Astrocyte of the cerebellum (primary cell): ENCODE data around the gene THAP10.
"Not testable (repeated sequence)": the region's sequence is repeated elsewhere in the genome, so short reads cannot be mapped to it uniquely, and the experiment has no call there.

Experiments used
- DNase-seq: peaks from one replicate; pipeline ENCODE4 v3.0.0-alpha.2; 2011; ENCODE audit warnings: low read depth
- H3K4me3 ChIP-seq: 2 replicates; pipeline ENCODE4 v1.5.1; 2011; ENCODE audit warnings: mild to moderate bottlenecking, low read depth, low read length, moderate library complexity
- in situ Hi-C: cut with HindIII; loops from 2 replicates; pipeline ENCODE4 v1.10.0; 2017; ENCODE audit warnings: low sequenced_read_pairs
- TF ChIP-seq, protein P1 (sequence below): IDR thresholded peaks from 2 replicates; pipeline ENCODE4 v1.5.1; 2012; ENCODE audit warnings: low read length, low read depth, moderate library complexity, mild to moderate bottlenecking; ENCODE audit errors: missing control alignments

THAP10 gene

DNA sequence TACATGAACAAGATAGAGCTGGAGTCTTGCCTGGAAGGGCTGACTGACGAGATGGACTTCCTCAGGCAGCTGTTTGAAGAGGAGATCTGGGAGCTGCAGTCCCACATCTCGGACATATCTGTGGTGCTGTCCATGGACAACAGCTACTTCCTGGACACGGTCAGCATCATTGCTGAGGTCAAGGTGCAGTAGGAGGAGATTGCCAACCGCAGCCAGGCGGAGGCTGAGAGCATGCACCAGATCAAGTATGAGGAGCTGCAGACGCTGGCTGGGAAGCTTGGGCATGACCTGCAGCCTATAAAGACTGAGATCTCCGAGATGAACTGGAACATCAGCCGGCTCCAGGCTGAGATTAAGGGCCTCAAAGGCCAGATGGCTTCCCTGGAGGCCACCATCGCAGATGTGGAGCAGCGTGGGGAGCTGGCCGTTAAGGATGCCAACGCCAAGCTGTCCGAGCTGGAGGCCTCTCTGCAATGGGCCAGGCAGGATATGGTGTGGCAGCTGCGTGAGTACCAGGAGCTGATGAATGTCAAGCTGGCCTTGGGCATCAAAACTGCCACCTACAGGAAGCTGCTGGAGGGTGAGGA, 32.8 kb downstream of the THAP10 start:
- no peak overlapping the region for H3K4me3 ChIP-seq
- no peak for DNase-seq
- in situ Hi-C loops, result no loop called here
- TF ChIP-seq, protein P1, sequence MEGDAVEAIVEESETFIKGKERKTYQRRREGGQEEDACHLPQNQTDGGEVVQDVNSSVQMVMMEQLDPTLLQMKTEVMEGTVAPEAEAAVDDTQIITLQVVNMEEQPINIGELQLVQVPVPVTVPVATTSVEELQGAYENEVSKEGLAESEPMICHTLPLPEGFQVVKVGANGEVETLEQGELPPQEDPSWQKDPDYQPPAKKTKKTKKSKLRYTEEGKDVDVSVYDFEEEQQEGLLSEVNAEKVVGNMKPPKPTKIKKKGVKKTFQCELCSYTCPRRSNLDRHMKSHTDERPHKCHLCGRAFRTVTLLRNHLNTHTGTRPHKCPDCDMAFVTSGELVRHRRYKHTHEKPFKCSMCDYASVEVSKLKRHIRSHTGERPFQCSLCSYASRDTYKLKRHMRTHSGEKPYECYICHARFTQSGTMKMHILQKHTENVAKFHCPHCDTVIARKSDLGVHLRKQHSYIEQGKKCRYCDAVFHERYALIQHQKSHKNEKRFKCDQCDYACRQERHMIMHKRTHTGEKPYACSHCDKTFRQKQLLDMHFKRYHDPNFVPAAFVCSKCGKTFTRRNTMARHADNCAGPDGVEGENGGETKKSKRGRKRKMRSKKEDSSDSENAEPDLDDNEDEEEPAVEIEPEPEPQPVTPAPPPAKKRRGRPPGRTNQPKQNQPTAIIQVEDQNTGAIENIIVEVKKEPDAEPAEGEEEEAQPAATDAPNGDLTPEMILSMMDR, result no peak

DNA sequence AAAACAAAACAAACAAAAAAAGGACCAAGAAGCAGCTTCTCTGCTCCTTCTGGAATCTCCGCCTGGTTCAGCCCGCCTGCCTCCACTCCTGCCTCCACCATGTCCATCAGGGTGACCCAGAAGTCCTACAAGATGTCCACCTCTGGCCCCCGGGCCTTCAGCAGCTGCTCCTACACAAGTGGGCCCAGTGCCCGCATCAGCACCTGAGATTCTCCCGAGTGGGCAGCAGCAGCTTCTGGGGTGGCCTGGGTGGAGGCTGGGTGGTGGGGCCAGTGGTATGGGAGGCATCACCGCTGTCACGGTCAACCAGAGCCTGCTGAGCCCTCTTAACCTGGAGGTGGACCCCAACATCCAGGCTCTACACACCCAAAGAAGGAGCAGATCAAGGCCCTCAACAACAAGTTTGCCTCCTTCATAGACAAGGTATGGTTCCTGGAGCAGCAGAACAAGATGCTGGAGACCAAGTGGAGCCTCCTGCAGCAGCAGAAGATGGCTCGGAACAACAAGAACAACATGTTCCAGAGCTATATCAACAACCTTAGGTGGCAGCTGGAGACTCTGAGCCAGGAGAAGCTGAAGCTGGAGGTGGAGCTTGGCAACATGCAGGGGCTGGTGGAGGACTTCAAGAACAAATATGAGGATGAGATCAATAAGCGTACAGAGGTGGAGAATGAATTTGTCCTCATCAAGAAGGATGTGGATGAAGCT, 33.5 kb downstream of the THAP10 start:
- in situ Hi-C loops, DNase-seq, H3K4me3 ChIP-seq: not testable (repeated sequence)

DNA sequence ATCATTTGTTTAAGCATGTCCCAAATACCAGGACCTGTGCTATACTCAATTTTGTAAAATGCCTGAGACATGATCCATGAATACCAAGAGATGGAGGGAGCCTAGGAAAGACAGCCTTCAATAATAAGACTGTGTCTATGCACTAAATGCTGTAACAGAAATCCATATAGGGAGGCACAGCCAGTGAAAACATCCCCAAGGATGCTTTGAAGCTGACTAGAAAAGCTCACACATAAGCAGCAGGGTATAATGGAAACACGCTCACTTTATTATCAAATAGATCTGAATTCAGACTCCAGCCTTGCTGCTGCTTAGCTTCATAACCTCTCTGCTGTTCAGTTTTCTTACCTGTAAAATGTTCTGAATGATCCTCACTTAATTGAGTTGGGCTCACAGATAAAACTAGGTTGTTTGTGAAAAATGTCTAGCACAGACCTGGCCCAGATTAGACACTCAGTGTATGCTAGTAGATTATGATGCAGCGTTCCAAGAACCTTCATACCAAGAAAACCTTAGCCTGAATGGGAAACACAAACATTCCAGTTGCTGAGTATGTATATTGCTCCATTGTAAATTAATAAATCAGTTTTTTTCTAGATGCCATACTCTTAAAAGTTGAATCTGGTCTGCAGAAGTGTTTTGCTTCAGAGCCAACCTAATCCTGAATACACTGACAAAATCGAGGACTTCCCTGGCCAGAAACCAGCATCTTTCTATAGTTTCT, 34.5 kb downstream of the THAP10 start:
- DNase-seq, result no peak
- in situ Hi-C loops, result no loop called here
- TF ChIP-seq, protein P1, result no peak
- no peak overlapping the region for H3K4me3 ChIP-seq

DNA sequence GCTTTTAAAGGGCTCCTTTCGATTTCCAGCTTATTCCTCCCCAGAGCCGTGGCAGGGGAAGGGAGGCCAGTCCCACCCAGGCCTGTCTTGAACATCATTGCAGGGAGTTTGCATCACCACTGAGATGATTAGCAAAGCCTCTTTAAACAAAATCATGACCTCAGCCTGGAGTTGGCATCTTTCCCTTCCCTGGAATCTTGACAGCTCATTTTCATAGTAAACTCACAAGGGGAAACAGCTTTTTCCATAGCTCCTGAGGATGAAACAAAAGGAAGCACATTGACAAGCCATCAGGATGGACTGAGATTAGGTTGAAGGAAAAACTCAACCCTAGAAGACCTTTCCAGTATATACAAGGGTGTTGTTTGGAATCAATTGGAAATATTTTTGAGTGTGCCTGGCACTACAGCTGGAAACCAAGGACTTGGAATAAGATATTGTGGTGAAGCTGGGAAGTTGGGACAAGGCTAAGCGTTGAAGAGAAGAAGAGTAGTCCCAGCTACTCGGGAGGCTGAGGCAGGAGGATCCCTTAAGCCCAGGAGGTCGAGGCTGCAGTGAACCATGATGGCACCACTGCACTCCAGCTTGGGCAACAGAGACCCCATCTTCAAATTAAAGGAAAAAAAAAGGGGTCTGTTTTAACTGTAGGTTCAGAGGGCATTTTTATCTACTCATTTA, 35.2 kb downstream of the THAP10 start:
- H3K4me3 ChIP-seq, result no peak overlapping the region
- in situ Hi-C loops, result no loop called here
- DNase-seq, result peak; percentile 94
- TF ChIP-seq, protein P1, result no peak

DNA sequence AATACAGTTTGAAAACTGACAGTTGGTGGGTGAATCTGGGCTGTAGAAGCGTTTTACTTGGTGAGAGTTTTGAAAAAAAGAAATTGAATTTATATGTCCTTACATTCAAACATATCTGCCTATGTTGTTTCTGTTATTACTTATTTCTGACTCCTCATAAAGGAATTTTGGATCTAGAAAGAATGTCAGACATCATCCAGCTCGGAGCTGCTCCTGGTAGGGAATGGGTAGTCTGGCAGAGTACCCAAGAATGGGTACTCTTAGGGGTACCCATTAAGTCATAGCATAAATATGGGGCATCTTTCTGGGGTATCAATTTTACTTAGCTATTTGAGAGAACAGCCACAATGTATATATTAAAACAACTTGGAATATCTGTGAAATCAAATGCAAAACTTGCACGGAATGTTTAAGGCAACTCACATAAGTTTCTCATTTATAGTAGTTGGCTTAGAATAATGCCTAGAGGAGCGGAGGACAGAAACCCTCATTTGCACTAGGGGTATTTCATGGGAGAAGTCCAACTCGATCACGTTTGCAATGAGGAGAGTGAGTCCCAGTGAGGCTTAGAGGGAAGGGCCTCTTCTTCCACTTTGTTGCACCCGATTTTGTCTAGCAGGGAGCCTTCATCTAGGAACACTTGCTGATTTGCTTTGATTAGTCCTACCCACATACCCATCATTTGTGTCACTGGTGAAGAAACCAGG, 35.9 kb downstream of the THAP10 start:
- TF ChIP-seq, protein P1, result no peak
- in situ Hi-C loops, result no loop called here
- H3K4me3 ChIP-seq, result no peak overlapping the region
- no peak for DNase-seq

DNA sequence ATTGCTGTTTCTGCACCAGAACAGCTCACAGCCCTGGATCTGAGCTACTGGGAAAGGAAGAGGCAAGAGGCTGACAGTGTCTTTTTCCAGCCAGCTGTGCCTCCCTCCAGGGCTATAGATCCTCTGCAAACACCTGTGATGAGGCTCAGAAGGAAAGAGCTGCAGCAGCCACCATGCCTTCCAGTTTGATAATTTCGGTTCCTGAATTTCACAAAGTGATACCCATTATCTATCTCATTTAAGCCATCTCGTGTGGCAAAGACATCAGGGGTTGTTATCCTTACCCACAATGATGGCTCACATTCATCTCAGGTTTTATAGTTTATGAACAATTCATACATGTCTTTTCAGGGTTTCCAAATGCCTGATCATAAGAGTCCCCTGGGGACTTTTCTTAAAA, 36.5 kb downstream of the THAP10 start:
- TF ChIP-seq, protein P1, result no peak
- in situ Hi-C loops, result no loop called here
- no peak overlapping the region for H3K4me3 ChIP-seq
- DNase-seq, result no peak
